ENCODE data around the gene REV3L.

DNA sequence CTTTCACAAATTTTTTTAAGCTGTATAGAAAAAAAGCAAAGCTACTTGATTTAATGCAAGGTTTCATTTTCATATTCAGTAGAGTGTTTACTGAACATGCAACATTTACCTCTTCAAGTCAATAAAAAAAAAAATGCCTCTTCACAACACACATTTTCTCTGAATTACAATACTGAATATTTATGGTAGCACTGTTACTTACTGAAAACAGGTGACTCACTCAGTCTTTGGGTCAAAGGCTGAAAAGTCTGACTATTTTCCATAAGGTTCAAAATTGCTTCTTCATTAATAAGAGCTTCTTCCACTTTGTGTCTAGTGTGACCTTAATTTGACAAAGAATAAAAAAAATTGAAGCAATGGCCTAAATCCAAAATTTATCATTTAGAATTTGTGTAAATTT, 101.9 kb downstream of the REV3L start:
- TF ChIP-seq EZH2phosphoT487 (IDR thresholded peaks at IDR 0.05; ENCODE audit: borderline replicate concordance, low read depth) (no peak), RAD21 (IDR thresholded peaks at IDR 0.05; ENCODE audit: low read length) (no peak), NFIC (IDR thresholded peaks at IDR 0.05; ENCODE audit: borderline replicate concordance) (no peak), NRF1 (IDR thresholded peaks at IDR 0.05; ENCODE audit: low read depth, low read length) (no peak), SIN3A (IDR thresholded peaks at IDR 0.05; ENCODE audit: borderline replicate concordance, low read depth, low read length) (no peak), JUND (IDR thresholded peaks at IDR 0.05) (no peak)
- TF ChIP-seq, protein P1, sequence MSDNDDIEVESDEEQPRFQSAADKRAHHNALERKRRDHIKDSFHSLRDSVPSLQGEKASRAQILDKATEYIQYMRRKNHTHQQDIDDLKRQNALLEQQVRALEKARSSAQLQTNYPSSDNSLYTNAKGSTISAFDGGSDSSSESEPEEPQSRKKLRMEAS (IDR thresholded peaks at IDR 0.05; ENCODE audit: low read depth) = no peak
- TF ChIP-seq, protein P2, sequence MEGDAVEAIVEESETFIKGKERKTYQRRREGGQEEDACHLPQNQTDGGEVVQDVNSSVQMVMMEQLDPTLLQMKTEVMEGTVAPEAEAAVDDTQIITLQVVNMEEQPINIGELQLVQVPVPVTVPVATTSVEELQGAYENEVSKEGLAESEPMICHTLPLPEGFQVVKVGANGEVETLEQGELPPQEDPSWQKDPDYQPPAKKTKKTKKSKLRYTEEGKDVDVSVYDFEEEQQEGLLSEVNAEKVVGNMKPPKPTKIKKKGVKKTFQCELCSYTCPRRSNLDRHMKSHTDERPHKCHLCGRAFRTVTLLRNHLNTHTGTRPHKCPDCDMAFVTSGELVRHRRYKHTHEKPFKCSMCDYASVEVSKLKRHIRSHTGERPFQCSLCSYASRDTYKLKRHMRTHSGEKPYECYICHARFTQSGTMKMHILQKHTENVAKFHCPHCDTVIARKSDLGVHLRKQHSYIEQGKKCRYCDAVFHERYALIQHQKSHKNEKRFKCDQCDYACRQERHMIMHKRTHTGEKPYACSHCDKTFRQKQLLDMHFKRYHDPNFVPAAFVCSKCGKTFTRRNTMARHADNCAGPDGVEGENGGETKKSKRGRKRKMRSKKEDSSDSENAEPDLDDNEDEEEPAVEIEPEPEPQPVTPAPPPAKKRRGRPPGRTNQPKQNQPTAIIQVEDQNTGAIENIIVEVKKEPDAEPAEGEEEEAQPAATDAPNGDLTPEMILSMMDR (IDR thresholded peaks at IDR 0.05) = no peak
